Measurements from ENCODE around the gene IRF9.
"Not testable (repeated sequence)": the region's sequence is repeated elsewhere in the genome, so short reads cannot be mapped to it uniquely, and the experiment has no call there.

IRF9 gene

DNA sequence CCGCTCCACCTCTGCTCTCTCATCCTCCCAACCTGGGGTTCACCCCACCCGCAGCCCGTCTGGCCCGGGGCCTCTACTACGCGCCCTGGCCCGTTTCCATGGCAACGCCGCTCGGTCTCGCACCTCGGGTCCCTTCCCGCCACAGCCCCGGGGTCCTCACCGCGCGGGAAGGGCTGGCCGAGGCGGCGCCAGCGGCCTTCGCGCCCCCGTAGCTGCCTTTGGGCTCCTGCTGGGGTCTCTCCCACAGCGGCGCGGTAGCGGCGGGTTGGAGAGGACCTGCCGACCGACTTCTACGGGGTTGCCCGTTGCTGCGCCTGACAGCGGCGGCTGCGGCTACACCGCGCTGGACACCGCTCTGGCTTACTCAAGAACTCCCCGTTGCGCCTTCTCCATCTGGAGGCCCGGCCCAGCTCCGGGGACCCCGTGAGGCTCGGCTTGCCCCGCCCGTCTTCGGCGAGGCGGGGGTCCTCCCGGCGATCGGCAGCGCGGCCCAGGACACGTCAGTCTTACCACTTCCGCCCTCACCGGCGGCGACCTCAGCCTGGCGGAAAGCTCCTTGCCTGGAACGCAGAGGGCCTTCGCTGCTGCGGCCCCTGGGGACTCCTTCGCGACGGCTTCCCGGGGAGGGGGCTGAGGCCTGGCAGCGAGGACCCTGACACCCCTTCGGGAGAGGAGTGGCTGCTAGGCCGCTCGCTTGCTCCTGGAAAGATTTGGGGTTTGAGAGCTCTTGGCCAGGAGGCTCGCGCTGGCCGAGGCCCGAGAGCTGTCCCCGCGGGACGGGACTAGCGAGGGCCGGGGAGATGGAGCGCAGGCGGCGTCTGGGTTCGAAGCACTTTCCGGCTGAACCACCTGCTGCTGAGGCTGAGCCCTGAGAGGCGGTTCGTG lies 34.4 kb downstream of the IRF9 start, which contains the start of gene TM9SF1:
TSS of gene TM9SF1 (minus strand) at position 256 of the 885 bp plus-strand sequence. CDS start 422 bp downstream, outside the sequence.
- peak; percentile 95 for DNase-seq (ENCODE audit: low spot score)

DNA sequence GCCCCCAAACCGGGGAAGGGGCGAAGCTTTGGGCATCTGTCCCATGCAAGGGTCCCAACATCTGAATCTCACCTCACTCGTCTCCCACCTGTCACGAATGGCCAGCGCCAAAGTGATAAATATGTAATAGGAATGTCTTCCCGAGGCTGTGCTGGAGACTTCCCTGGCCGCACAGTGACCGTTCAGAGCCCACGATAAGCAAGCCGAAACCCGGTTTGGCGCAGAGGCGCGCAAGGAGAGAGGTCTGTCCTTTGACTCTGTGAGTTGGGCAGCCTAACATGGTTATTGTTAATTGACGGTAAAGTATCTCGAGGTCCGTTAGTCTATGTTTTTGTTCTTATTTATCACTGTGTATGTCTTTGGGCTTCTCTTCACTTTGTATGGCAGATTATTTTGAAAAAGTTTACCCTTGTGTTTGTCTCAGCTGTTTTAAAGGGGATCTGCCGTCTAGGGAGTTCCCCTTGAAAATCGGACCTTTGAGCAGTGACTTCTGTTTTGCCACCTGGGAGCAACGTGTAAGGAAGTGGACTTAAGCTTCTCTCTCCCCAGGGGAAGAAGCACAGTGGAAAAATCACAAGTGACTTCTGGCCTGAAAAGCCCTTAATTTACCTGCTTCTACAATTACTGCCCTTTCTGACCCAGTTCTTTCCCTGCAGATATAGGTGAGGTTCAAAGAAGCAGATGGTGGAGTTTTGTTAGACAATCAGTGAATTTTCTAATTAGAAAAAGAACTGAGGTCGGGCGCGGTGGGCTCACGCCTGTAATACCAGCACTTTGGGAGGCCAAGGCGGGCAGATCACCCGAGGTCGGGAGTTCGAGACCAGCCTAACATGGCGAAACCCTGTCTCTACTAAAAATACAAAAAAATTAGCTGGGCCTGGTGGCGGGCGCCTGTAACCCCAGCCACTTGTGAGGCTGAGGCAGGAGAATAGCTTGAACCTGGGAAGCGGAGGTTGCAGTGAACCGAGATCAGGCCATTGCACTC lies 35.3 kb downstream of the IRF9 start:
- peak; percentile 52 for DNase-seq (ENCODE audit: low spot score)

DNA sequence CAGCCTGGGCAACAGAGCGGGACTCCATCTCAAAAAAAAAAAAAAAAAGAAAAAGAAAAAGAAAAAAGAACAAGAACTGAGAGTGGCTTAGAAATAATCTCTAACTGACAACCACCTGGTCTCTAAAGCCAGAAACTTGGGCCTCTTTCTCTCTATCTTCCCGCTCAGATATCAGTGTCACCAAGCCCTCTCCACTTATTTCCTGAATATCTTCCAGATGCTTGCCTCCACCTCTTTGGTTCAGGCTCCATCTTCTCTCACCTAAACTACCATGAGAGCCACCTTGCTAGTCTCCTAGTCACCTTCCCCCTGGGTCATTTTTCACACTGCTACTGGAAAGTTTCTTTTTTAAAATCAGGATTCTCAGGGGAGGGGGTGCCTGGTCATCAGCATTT lies 36.0 kb downstream of the IRF9 start:
- DNase-seq (ENCODE audit: low spot score): no peak

DNA sequence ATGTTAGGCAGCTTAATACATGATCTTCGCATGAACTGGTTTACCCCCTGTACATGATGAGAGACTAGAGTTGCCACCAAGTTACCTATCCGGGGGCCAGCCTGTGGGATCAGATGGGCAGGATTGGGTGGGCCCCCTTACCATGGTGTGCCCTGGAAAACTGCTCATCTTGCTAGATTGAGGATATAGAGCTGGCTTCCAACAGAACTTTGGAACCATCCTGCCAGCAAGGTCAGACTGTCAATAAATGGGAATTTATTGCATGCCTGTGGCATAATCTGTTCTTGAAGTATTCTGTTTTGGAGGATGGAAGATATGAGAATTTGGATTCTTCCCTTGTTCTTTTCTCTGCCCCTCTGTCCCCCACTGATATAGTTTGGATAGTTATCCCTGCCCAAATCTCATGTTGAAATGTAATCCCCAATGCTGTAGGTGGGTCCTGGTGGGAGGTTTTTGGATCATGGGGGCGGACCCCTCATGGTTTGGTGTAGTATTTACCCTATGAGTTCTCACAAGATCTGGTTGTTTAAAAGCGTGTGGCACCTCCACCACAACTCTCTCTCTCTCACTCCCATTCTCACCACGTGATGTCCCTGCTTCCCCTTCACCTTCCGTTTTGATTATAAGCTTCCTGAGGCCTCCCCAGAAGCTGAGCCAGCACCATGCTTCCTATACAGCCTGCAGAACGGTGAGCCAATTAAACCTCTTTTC lies 37.9 kb downstream of the IRF9 start:
- DNase-seq (ENCODE audit: low spot score): no peak

DNA sequence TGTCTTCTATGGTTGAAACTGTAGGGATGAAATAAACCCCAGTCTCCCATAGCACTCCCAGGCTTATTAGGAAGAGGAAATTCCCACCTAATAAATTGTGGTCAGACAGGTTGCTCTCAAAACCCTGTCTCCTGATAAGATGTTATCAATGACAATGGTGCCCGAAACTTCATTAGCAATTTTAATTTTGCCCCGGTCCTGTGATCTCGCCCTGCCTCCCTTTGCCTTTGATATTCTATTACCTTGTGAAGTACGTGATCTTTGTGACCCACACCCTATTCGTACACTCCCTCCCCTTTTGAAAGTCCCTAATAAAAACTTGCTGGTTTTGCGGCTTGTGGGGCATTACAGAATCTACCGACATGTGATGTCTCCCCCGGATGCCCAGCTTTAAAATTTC lies 41.5 kb downstream of the IRF9 start:
- DNase-seq (ENCODE audit: low spot score): not testable (repeated sequence)

DNA sequence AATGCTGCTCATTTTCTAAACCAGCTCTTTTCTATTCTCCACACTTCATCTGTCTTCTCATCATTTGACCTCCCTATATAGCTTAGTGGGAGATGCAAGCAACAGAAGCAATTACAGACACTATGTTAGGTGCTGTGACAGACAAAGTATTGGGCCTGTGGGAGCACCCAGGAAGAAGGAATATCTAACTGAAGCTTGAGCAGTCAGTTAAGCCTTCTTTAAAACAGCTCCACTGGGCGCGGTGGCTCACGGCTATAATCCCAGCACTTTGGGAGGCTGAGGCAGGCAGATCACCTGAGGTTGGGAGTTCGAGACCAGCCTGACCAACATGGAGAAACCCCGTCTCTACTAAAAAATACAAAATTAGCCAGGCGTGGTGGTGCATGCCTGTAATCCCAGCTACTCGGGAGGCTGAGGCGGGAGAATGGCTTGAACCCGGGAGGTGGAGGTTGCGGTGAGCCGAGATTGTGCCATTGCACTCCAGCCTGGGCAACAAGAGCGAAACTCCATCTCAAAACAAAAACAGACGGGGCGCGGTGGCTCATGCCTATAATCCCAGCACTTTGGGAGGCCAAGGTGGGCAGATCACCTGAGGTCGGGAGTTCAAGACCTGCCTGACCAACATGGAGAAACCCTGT lies 42.3 kb downstream of the IRF9 start:
- DNase-seq (ENCODE audit: low spot score): not testable (repeated sequence)

DNA sequence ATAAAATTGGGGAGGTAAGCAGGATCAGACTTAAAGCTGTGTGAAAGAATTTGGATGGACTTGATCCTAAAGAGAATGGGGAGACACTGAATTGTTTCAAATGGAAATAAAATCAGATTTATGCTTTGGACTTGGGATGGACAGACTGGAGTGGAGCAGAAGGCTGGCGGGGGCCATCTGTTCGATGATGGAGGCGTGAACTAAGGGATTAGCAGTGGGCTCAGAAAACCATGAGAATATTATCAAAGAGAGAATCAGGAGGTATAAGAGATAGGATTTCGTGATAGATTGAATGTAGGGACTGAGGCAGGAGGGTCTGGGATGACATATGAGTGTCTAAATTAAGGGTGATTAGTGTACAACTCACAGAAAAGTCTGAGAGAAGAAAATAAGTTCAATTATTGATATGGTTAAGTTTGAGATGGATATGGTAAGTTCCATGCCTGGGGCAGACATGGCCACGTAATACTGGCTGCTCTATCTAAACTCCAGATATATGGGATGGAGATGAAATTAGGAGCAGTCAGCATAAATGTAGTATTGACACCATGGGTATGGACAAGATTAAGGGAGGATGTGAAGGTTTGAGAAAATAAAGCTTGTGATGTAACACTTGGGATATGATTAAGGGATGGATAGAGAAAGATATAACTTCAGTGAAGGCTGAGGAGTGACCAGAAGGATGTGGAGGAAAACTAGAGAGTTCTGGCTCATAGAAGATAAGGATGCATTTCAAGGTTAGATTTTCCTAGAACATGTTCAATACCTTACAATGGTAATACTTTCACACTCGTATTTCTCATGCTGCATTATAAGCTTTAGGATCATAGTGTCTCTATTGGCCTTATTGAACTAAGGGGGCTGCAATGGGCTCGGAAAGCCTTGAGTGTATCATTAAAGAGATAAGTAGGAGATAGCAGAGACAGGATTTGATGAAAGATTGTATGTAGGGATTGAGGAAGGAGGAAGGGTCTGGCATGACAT lies 43.4 kb downstream of the IRF9 start:
- no peak for DNase-seq (ENCODE audit: low spot score)

DNA sequence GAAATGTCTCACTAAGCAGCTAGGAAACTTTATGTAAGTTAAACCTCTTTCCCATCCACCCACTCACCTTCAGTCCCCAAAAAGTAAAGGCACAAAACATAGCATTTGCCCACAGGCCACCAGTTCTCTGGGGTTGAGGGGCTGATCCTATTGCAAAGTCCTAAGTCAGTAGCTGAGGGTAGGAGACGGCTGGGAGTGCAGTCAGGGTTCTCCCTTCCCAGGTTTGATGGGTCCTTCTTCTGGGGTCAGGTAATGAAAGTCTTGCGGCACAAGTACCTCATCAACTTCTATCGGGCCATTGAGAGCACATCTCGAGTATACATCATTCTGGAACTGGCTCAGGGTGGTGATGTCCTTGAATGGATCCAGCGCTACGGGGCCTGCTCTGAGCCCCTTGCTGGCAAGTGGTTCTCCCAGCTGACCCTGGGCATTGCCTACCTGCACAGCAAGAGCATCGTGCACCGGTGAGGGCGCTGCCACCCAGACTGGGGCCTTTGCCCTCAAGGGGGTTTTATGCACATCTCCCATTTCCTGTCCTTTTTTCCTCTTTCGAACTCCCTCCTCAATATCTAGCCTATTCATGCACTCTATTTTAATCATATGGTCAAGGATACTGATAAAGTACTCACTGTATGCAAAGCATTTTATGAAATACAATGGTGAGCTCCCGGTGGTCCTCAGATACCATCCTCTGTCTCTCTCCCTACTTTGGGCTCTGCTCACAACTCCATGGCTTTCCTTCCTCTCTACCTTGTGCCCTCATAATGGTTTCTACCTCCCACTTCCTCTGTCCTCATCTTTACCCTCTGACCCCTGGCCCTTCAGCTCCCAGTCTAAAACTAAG lies 45.4 kb downstream of the IRF9 start:
- DNase-seq (ENCODE audit: low spot score): no peak

DNA sequence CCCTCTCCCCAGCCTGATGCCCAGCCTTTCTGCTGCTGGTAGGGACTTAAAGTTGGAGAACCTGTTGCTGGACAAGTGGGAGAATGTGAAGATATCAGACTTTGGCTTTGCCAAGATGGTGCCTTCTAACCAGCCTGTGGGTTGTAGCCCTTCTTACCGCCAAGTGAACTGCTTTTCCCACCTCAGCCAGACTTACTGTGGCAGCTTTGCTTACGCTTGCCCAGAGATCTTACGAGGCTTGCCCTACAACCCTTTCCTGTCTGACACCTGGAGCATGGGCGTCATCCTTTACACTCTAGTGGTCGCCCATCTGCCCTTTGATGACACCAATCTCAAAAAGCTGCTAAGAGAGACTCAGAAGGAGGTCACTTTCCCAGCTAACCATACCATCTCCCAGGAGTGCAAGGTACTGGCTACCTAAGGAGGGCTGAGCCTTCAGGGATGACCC lies 46.1 kb downstream of the IRF9 start:
- DNase-seq (ENCODE audit: low spot score): no peak

DNA sequence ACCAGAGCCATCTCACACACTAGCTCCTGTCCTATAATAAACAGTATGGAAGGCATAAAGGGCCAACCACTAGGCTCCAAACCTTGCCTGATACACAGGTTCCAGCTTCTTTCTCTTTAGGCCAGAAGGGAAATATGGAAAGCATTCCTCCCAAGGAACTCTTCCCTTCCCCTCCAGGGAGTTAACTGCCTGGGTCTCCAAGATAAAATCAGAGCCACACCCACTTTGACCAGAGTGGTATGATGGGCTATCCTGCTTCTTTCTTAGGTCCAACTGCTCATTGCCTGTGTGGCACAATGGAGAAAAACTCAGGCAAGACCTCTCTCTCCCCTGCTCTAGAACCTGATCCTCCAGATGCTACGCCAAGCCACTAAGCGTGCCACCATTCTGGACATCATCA lies 46.6 kb downstream of the IRF9 start:
- DNase-seq (ENCODE audit: low spot score): no peak

DNA sequence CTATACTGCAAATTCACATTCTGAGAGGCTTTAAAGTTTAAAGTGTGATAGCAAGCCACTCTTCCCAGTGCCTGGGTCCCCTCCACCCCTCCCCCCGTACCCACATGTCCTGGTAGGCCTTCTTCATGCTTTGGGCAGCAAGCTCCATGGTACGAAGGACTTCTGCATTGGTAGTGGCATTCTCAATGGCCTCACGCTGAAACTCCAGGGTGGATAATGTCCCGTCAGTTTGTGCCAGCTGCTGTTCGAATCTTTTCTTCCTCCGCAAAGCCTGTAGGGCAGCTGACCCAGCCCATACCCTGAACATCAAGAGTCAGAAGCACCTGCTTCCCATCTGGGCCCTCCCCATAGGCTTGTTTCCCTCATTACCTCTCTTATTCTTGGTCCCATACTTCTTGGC lies 50.2 kb downstream of the IRF9 start:
- no peak for DNase-seq (ENCODE audit: low spot score)

DNA sequence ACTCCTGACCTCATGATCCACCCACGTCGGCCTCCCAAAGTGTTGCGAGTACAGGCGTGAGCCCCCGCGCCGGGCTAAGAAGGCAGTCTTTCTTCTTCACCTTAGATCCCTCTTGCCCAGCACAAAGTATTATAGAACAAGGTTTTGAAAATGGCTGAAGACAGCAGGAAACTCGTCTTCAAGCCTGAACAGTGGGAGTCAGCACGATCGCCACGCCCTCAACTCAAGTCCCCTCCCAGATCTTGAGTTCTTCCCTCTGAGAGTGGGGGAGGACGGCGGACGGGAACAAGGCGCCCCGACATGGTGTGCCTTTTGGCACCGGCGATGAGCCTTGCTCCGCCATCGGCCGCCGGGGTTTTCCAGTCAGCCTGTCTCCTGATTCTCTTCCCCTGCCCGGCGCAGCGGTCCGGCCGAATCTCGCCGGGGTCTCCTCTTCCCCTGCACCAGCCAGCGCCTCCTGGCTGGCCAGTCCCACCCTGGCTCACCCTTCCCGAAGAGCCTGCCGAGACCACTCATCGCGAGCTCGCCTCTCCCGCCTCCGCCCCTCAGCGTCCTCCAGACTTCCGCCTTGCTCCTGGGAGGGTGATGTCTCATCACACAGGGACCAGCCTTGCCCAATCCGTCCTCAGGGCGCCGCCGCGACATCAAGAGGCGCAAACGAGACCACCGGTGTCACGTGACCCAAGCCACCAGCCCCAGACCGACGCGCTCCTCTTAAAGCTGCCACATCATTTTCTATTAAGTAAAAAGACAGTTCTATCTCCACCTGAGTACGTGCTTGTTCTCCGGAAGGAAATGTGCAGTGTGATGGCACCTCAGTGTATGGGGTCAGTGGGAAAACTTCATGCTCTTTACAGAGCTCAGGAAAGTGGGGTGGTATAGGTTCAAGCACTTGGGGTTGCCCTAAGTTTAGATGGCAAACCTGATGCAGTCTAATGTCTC lies 52.1 kb downstream of the IRF9 start, which contains the start of gene CHMP4A:
TSS of gene CHMP4A (minus strand) at position 565 of the 942 bp plus-strand sequence. CDS start at position 516, 49 bp downstream.
- peak; percentile 97 for DNase-seq (ENCODE audit: low spot score)

DNA sequence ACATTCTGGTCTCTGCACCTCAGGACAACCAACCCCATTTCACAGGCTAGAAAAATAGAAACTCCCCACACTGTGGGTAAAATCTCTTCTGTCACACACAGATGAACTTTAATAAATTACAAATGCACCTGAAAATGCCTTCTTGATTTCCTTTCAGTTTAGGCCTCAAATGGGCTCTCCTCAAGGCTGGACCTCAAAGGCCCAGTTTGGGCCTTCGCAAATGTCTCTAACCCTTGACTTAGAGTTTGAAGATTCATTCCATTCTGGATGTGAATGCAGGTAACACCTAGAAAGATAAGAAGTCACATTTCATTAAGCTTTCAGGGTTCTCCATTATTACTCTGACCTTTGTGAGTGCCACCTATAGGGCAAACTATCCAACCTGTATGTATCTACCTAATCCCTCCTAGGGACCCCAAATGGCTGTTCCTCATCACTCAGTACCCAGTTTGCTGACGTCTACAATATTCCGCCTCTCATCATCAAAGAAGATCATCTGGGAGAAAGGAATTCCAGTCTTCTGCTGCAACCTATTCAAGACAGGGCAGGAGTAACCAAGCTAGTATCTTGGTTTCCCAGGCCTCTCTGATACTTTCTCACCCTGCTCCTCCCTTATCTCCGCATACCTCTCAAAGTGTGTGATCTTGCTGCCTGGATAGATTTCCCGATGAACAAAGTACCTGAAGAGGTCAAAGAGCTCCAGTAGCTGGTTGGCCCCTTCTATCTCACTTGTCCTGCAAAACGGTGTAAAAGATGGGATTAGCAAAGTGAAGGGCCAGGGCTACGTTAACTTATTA lies 53.0 kb downstream of the IRF9 start:
- no peak for DNase-seq (ENCODE audit: low spot score)

DNA sequence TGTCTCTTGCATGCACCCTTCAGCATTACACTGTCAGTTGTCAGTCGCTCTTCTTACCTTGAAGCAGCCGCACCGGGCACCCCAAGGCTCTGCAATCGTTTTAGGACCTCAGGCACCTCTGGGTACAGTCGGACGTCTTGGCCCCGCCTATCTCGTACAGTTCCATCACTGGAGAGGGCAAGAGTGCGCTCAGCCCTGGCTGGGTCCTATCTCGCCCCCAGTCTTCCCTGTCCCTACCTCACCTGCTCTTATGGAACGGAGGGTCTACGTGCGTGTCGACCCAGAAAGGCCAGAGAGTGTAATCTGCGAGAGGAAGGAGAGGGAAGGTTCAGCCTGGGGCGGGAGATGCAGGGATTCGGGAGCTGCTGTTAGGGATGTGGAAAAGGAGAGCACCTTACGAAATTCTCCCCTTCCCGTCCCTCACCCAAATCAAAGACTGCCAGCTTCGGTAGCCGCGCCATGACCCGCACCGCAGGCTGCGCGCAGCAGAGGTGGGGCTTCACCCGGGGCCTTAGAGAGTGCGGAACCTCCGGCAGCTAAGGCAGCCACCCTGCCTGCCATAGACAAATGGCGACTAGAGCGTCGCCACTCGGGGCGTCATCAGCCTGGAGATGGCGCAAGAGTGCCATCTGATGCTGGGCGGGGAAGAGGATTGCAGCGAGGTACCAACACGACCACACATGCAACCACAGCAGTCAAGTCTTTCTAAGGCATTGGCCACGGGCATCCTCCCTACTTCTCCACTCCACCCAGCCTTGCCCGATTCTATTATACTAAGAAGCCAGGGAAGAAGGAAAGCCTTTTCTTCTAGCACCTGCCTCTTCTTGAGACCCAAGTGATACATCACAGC lies 54.7 kb downstream of the IRF9 start, which contains the start of gene MDP1:
TSS of gene MDP1 (minus strand) at position 572 of the 850 bp plus-strand sequence. CDS start at position 461, 111 bp downstream.
- peak; percentile 92 for DNase-seq (ENCODE audit: low spot score)
